ENCODE data around the gene ABCA2. TPM values are rescaled to one million over a fixed set of nuclear protein-coding genes. Genes with fewer than 3 reads are reported as not detected.
A peak's percentile ranks its signal among the peaks of the same experiment; 100 is the strongest.

The ABCA2 gene
- total RNA-seq, 2 experiments from 2014 or later: 4.1 to 4.7 TPM

- no peaks in the 10 kb centered on the region for H3K36me3 Mint-ChIP-seq (ENCODE audit: low read depth)
- peaks cover 21% of the 10 kb centered on the region for H3K27me3 Mint-ChIP-seq (ENCODE audit: low read depth)
Measured at GRCh38 chr9:136982232-136983051, 45.6 kb downstream of the ABCA2 start, which contains the start of gene LCNL1. TSS of gene LCNL1 (plus strand) at chr9:136982993. CDS start at chr9:136983587, 594 bp downstream.

DNA sequence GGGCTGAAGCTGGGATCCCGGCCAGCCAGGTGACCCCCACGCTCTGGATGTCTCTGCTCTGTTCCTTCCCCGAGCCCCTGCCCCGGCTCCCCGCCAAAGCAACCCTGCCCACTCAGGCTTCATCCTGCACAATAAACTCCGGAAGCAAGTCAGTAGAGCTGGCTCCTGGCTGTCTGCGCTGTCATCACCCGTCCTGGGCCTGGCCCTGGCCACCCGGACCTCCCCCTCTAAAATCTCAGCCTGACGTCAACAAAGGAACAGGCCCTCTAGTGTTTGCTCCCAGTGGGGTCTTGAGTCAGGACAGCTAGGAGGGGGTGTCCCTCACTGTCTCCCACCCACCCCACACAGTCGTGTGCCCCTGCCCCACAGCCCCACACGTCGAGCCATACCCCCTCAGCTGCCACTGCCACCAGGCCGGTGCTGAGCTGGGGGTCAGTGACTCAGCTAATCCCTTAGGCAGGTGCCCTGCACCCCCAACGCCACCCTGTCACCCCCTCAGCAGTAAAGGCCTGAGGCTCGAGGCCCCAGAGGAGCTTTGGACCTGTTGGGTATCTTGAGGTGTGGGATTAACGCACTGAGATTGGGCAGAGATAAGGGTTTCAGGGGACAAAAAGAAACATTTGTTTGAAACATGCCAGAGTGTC is 46.3 kb downstream of the ABCA2 start:
- Mint-ChIP-seq H3K36me3 (ENCODE audit: low read depth) (no peaks in the 10 kb centered on the region), H3K27me3 (ENCODE audit: low read depth) (peaks cover 19% of the 10 kb centered on the region), H3K27ac (no peak overlapping the region), H3K4me1 (ENCODE audit: low read depth) (peaks cover 2% of the 10 kb centered on the region), H3K4me3 (no peak overlapping the region), H3K9me3 (no peaks in the 10 kb centered on the region)
- no peak for DNase-seq
- CTCF ChIA-PET: no interaction called here
- intact Hi-C loops (cut with micrococcal nuclease): no loop called here

More at GRCh38 chr9:136982232-136983051, 45.6 kb downstream of the ABCA2 start, which contains the start of gene LCNL1:
- Mint-ChIP-seq H3K4me3 (no peak within 1 kb of the TSS), H3K9me3 (no peaks in the 10 kb centered on the region), H3K4me1 (ENCODE audit: low read depth) (peaks cover 1% of the 10 kb centered on the region), H3K27ac (no peak within 1 kb of the TSS)
- CTCF ChIA-PET: no interaction called here
- DNase-seq: no peak
- intact Hi-C loops (cut with micrococcal nuclease): no loop called here

DNA sequence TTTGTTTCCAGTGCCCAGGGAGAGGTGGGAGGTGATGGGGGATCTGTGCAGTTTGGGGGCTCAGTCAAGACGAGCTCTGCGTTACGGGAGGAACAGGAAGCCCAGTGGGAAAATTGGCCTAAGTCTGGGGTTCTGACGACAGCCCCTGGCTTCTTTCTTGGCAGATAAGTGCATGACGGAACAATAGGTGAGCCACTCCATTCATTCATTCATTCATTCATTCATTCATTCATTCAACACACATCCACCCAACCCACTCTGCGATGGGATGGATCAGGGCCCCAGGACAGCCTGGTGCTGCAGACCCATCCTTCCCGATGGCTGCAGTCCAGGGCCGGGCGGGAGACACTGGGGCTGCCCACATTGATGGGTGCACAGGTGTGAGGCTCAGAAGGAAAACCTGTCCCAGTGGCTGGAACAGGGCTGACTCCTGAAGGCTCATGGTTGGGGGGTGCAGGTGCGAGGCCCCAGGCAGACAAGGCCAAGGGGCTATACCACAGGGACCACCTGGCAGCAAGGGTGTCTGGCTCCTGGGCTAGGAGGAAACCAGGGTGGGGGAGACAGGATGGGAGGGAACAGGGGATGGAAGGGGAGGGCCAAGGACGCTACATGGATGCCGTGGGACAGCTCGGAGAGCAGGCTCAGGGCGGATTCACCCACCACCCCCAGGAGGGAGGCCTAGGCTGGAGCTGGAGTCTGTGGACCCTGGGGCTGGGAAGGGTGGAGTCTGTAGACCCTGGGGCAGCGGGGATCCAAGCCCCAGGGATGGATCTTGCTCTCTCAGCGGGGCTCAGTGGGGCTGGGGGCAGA is 47.2 kb downstream of the ABCA2 start:
- peaks cover 15% of the 10 kb centered on the region for H3K27me3 Mint-ChIP-seq (ENCODE audit: low read depth)
- peaks cover 7% of the 10 kb centered on the region for H3K4me1 Mint-ChIP-seq (ENCODE audit: low read depth)
- intact Hi-C loops (cut with micrococcal nuclease): no loop called here
- no peaks in the 10 kb centered on the region for H3K36me3 Mint-ChIP-seq (ENCODE audit: low read depth)
- CTCF ChIA-PET: interaction anchor here (0.5 to 1.3 kb wide), 3 partner anchors 48 to 306 kb away, joined by 3 to 5 read pairs (median 3); partner anchors contain the start of gene AJM1
- no peaks in the 10 kb centered on the region for H3K9me3 Mint-ChIP-seq
- H3K4me3 Mint-ChIP-seq: no peak overlapping the region
- no peak overlapping the region for H3K27ac Mint-ChIP-seq
- no peak for DNase-seq

DNA sequence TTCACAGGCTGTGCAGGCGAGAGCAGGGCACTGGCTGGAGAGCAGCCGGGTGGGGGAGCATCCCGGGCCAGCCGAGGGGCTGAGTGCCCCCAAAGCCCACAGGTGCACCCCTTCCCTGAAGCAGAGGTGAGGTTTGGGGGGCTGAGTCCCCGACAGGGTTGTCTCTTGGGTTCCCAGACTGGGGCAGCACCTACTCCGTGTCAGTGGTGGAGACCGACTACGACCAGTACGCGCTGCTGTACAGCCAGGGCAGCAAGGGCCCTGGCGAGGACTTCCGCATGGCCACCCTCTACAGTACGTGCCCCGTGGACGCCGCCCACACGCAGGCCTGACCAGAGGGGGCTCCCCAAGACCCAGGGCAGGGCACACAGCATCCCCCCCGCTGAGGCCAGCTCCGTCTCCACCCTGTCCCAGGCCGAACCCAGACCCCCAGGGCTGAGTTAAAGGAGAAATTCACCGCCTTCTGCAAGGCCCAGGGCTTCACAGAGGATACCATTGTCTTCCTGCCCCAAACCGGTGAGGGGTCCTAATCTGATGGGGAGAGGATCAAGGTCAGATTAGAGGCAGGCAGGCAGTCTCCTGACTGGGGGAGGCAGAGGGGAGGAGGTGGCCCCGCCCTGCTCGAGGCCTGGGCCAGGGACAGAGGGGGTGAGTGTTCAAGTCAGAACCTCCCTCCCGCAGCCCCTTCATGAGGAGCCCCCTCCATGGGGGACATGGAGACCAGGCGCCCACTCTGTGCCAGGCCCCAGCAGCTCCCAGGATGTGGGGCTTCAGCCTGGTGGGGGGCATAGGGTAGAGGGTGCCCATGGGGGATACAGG is 48.1 kb downstream of the ABCA2 start:
- intact Hi-C loops (cut with micrococcal nuclease): no loop called here
- CTCF ChIA-PET: interaction anchor here (1.3 kb wide), 1 partner anchor 49 kb away, joined by 3 read pairs; no protein-coding TSS in a partner anchor
- H3K4me3 Mint-ChIP-seq: no peak overlapping the region

DNA sequence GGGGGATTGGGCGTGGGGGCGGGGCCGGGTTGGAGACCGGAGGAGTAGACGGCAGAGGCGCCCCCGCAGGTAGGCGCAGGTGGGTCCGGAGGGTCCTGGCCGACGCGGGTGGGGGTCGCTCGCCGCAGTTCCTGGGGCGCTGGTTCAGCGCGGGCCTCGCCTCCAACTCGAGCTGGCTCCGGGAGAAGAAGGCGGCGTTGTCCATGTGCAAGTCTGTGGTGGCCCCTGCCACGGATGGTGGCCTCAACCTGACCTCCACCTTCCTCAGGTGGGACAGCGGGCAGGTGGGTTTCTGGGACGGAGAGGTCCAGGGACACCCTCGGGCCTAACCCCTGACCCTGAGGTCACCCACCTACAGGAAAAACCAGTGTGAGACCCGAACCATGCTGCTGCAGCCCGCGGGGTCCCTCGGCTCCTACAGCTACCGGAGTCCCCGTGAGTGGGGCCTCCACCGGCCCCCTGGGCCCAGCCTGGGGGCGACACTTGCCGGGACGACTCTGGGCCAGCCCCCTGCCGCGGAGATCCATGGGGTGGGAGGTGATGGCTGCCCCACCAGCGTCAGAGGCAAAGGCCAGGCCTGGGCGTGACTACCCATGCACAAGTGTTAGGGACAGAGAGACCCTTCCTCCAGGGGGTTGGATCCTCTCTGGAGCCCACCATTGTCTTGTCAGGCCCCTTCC is 49.0 kb downstream of the ABCA2 start:
- intact Hi-C loops (cut with micrococcal nuclease): no loop called here
- H3K4me1 Mint-ChIP-seq (ENCODE audit: low read depth): peaks cover 14% of the 10 kb centered on the region
- H3K27me3 Mint-ChIP-seq (ENCODE audit: low read depth): peaks cover 12% of the 10 kb centered on the region

More for the DNA sequence above, 48.1 kb downstream of the ABCA2 start:
- H3K27me3 Mint-ChIP-seq (ENCODE audit: low read depth): peaks cover 15% of the 10 kb centered on the region
- no peak for DNase-seq
- H3K36me3 Mint-ChIP-seq (ENCODE audit: low read depth): no peaks in the 10 kb centered on the region
- peaks cover 13% of the 10 kb centered on the region for H3K4me1 Mint-ChIP-seq (ENCODE audit: low read depth)
- no peak overlapping the region for H3K27ac Mint-ChIP-seq
- no peaks in the 10 kb centered on the region for H3K9me3 Mint-ChIP-seq

DNA sequence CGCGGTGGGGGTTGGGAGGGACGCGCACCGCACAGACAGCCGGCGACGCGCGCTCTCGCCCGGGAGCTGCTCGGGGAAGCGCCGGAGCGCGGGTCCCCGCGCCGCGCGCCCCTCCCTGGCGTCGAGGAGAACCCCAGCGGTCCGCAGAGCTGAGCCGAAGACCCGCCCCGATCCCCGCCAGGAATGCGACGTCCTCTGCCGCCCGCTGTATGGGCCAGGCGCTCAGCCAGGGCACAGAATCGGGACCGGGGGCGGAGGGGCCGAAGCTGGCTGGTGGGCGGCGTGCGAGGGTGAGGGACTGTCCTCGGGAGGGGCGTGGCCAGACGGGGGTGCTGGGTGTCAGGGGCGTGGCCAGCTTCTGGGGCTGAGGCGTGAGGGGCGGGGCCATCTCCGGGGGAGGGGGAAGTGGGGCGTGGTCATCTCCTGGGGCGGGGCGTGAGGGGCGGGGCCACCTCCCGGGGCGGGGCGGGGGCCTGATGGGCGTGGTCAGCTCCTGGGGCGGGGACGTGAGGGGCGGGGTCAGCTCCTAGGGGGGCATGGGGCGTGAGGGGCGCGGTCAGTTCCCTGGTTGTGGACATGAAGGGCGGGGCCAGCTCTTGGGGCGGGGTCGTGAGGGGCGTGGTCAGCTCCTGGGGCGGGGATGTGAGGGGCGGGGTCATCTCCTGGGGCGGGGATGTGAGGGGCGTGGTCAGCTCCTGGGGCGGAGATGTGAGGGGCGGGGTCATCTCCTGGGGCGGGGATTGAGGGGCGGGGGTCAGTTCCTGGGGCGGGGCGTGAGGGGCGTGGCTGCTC is 49.8 kb downstream of the ABCA2 start:
- CTCF ChIA-PET: interaction anchor here (0.6 to 1.1 kb wide), 2 partner anchors 10 to 57 kb away, joined by 3 to 4 read pairs; no protein-coding TSS in a partner anchor
- H3K27ac Mint-ChIP-seq: no peak overlapping the region
- intact Hi-C loops (cut with micrococcal nuclease): no loop called here
- no peaks in the 10 kb centered on the region for H3K36me3 Mint-ChIP-seq (ENCODE audit: low read depth)
- peak; percentile 66 for DNase-seq
- H3K4me1 Mint-ChIP-seq (ENCODE audit: low read depth): peaks cover 14% of the 10 kb centered on the region
- no peaks in the 10 kb centered on the region for H3K9me3 Mint-ChIP-seq
- peaks cover 7% of the 10 kb centered on the region for H3K27me3 Mint-ChIP-seq (ENCODE audit: low read depth)
- H3K4me3 Mint-ChIP-seq: no peak overlapping the region

More for the DNA sequence above, 49.0 kb downstream of the ABCA2 start:
- no peak overlapping the region for H3K4me3 Mint-ChIP-seq
- no peak overlapping the region for H3K27ac Mint-ChIP-seq
- H3K36me3 Mint-ChIP-seq (ENCODE audit: low read depth): no peaks in the 10 kb centered on the region
- peak; percentile 30 for DNase-seq
- no peaks in the 10 kb centered on the region for H3K9me3 Mint-ChIP-seq
- CTCF ChIA-PET: interaction anchor here (1.1 kb wide), 1 partner anchor 56 kb away, joined by 4 read pairs; no protein-coding TSS in a partner anchor

DNA sequence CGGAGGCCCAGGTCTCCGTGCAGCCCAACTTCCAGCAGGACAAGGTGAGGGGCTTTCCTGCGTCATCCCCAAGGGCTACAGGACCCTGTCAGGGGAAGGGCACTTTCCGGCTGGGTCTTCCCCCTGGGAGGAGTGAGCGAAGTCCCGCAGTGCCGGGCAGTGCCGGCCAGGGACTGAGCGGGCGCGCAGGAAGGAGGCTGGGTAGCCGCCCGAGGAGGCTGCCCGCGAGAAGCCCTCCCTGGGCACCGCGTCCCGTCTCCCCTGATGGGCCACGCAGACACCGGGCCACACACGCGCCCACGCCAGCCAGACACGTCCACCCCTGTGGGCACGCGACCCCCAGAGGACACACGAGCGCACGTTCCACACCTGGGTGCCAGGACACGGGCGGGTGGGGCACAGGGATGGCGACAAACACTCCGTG is 50.4 kb downstream of the ABCA2 start:
- intact Hi-C loops (cut with micrococcal nuclease): no loop called here
- Mint-ChIP-seq H3K27ac (no peak overlapping the region), H3K27me3 (ENCODE audit: low read depth) (peaks cover 3% of the 10 kb centered on the region), H3K9me3 (no peaks in the 10 kb centered on the region), H3K4me1 (ENCODE audit: low read depth) (peaks cover 14% of the 10 kb centered on the region), H3K4me3 (no peak overlapping the region), H3K36me3 (ENCODE audit: low read depth) (no peaks in the 10 kb centered on the region)
- DNase-seq: no peak
- CTCF ChIA-PET: interaction anchor here (1.1 kb wide), 1 partner anchor 57 kb away, joined by 4 read pairs; no protein-coding TSS in a partner anchor

- intact Hi-C loops (cut with micrococcal nuclease): no loop called here
- DNase-seq: no peak
- Mint-ChIP-seq H3K9me3 (no peaks in the 10 kb centered on the region), H3K27me3 (ENCODE audit: low read depth) (peaks cover 3% of the 10 kb centered on the region), H3K27ac (no peak within 1 kb of the TSS), H3K36me3 (ENCODE audit: low read depth) (no peaks in the 10 kb centered on the region), H3K4me3 (no peak within 1 kb of the TSS), H3K4me1 (ENCODE audit: low read depth) (peaks cover 14% of the 10 kb centered on the region)
- CTCF ChIA-PET: no interaction called here
Measured at GRCh38 chr9:136977223-136977622, 50.8 kb downstream of the ABCA2 start, which contains the start of gene PTGDS. TSS of gene PTGDS (plus strand) at chr9:136977504. CDS start at chr9:136977579, 75 bp downstream.

GRCh38 chr9:136975644-136976043 is 52.4 kb downstream of the ABCA2 start:
- H3K4me3 Mint-ChIP-seq: no peak overlapping the region
- peaks cover 1% of the 10 kb centered on the region for H3K27me3 Mint-ChIP-seq (ENCODE audit: low read depth)
- H3K36me3 Mint-ChIP-seq (ENCODE audit: low read depth): no peaks in the 10 kb centered on the region
- intact Hi-C loops (cut with micrococcal nuclease): no loop called here
- H3K27ac Mint-ChIP-seq: no peak overlapping the region
- H3K9me3 Mint-ChIP-seq: no peaks in the 10 kb centered on the region
- peaks cover 14% of the 10 kb centered on the region for H3K4me1 Mint-ChIP-seq (ENCODE audit: low read depth)
- peak; percentile 45 for DNase-seq
- CTCF ChIA-PET: interaction anchor here (3.2 kb wide), 1 partner anchor 59 kb away, joined by 14 read pairs; no protein-coding TSS in a partner anchor

- no peak for DNase-seq
- no peaks in the 10 kb centered on the region for H3K9me3 Mint-ChIP-seq
- H3K4me1 Mint-ChIP-seq (ENCODE audit: low read depth): peaks cover 14% of the 10 kb centered on the region
- no peak overlapping the region for H3K4me3 Mint-ChIP-seq
- intact Hi-C loops (cut with micrococcal nuclease): no loop called here
- H3K27ac Mint-ChIP-seq: no peak overlapping the region
- CTCF ChIA-PET: interaction anchor here (0.6 to 3.2 kb wide), 4 partner anchors 27 to 162 kb away, joined by 3 to 14 read pairs (median 6); no protein-coding TSS in a partner anchor
- H3K27me3 Mint-ChIP-seq (ENCODE audit: low read depth): no peaks in the 10 kb centered on the region
- H3K36me3 Mint-ChIP-seq (ENCODE audit: low read depth): no peaks in the 10 kb centered on the region
Measured at GRCh38 chr9:136974817-136975535, 53.1 kb downstream of the ABCA2 start.
